KMS-11 (cell line): ENCODE data around the gene KHK.
A peak's percentile ranks its signal among the peaks of the same experiment; 100 is the strongest.
"Not testable (repeated sequence)": the region's sequence is repeated elsewhere in the genome, so short reads cannot be mapped to it uniquely, and the experiment has no call there.

Experiments
- H2AFZ ChIP-seq: fragments of 200-600 bp; sonication (generic); 2 replicates; pipeline ENCODE4 v1.6.1; 2016; ENCODE audit warnings: antibody characterized with exemption, mixed run types, low read depth
- H3K27ac ChIP-seq: fragments of 200-600 bp; sonication (generic); 2 replicates; pipeline ENCODE4 v1.6.1; 2016; ENCODE audit warnings: mild to moderate bottlenecking, mixed run types
- H3K27me3 ChIP-seq: fragments of 200-600 bp; sonication (generic); 2 replicates; pipeline ENCODE4 v1.6.1; 2017; ENCODE audit warnings: mild to moderate bottlenecking, low read depth, mixed run types, moderate library complexity; ENCODE audit not compliant: insufficient read depth
- H3K36me3 ChIP-seq: fragments of 200-600 bp; sonication (generic); 2 replicates; pipeline ENCODE4 v1.6.1; 2017; ENCODE audit warnings: mild to moderate bottlenecking, mixed run types; ENCODE audit not compliant: insufficient read depth
- H3K4me1 ChIP-seq: fragments of 200-600 bp; sonication (generic); 2 replicates; pipeline ENCODE4 v1.6.1; 2016; ENCODE audit warnings: mild to moderate bottlenecking, low read depth, mixed run types; ENCODE audit not compliant: poor library complexity, severe bottlenecking
- H3K4me2 ChIP-seq: fragments of 200-600 bp; sonication (generic); 2 replicates; pipeline ENCODE4 v1.7.0; 2016; ENCODE audit warnings: mild to moderate bottlenecking, mixed run types
- H3K4me3 ChIP-seq: fragments of 200-600 bp; sonication (generic); IDR thresholded peaks from 2 replicates; pipeline ENCODE4 v1.6.1; 2017; ENCODE audit warnings: low read depth, low read length, mixed read lengths; ENCODE audit not compliant: insufficient read depth
- H3K79me2 ChIP-seq: fragments of 200-600 bp; sonication (generic); 2 replicates; pipeline ENCODE4 v1.6.1; 2016; ENCODE audit warnings: low read depth, mixed run types; ENCODE audit not compliant: insufficient read depth
- H3K9ac ChIP-seq: fragments of 200-600 bp; sonication (generic); 2 replicates; pipeline ENCODE4 v1.6.1; 2016; ENCODE audit warnings: mild to moderate bottlenecking, mixed run types
- H4K20me1 ChIP-seq: fragments of 200-600 bp; sonication (generic); 2 replicates; pipeline ENCODE4 v1.6.1; 2016; ENCODE audit warnings: mild to moderate bottlenecking, mixed run types; ENCODE audit not compliant: insufficient read depth
- TF ChIP-seq, protein P1 (sequence below): fragments of 200-600 bp; sonication (generic); conservative IDR thresholded peaks from 2 replicates; pipeline ENCODE4 v1.6.1; 2017; ENCODE audit warnings: low read depth, mild to moderate bottlenecking, antibody characterized with exemption, low read length, moderate library complexity, mixed read lengths

The KHK gene

GRCh38 chr2:27102329-27102728 is 15.8 kb downstream of the KHK start:
- Histone ChIP-seq H4K20me1 (no peaks in the 10 kb centered on the region), H3K36me3 (no peaks in the 10 kb centered on the region), H3K4me2 (no peak overlapping the region), H3K4me3 (no peak overlapping the region), H3K9ac (no peak overlapping the region), H3K4me1 (peaks cover 10% of the 10 kb centered on the region), H3K27me3 (no peaks in the 10 kb centered on the region), H3K79me2 (no peaks in the 10 kb centered on the region), H2AFZ (no peak overlapping the region), H3K27ac (no peak overlapping the region)
- TF ChIP-seq, protein P1, sequence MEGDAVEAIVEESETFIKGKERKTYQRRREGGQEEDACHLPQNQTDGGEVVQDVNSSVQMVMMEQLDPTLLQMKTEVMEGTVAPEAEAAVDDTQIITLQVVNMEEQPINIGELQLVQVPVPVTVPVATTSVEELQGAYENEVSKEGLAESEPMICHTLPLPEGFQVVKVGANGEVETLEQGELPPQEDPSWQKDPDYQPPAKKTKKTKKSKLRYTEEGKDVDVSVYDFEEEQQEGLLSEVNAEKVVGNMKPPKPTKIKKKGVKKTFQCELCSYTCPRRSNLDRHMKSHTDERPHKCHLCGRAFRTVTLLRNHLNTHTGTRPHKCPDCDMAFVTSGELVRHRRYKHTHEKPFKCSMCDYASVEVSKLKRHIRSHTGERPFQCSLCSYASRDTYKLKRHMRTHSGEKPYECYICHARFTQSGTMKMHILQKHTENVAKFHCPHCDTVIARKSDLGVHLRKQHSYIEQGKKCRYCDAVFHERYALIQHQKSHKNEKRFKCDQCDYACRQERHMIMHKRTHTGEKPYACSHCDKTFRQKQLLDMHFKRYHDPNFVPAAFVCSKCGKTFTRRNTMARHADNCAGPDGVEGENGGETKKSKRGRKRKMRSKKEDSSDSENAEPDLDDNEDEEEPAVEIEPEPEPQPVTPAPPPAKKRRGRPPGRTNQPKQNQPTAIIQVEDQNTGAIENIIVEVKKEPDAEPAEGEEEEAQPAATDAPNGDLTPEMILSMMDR = no peak

DNA sequence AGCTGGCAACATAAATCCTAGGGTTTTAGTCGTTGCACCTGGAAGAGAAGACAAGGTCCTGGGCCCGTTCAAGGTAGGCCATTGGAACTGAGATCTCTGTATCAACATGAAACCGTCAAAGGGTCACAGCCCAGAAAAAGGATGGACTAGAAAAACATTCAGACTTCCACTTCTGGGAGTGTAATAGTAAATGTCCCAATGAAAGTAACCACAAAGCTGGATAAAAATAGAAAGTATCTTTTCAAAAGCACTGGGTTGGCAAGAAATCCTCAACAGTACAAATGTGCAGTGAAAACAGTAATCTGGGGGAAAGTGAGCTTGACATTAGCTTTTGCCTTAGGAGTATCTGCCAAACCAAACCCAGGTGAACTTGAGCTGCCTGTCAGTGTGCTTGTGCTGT is 19.4 kb downstream of the KHK start:
- Histone ChIP-seq H3K79me2 (no peaks in the 10 kb centered on the region), H3K27ac (no peak overlapping the region), H4K20me1 (no peaks in the 10 kb centered on the region), H2AFZ (no peak overlapping the region), H3K4me2 (peak overlapping the region; percentile 1; the same call in 1 of the 2 replicates), H3K4me3 (no peak overlapping the region), H3K27me3 (no peaks in the 10 kb centered on the region), H3K36me3 (no peaks in the 10 kb centered on the region), H3K4me1 (peaks cover 10% of the 10 kb centered on the region), H3K9ac (no peak overlapping the region)
- TF ChIP-seq, protein P1 = no peak

DNA sequence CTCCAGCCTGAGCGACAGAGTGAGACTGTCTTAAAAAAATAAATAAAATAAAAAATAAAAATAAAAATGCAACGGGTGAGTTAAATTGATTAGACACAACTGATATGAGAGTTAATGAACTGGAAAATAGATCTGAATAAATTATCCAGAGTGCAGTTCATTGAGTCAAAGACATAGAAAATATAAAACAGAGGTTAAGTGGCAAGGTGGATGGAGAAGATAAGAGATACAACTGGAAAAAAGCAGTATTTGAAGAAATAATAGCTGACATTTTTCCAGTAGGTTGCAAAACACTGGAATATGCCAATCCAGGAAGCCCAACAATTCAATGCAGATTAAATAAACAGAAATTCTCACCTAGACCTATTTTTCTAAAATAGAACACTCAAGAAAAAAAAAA is 21.6 kb downstream of the KHK start:
- TF ChIP-seq, protein P1 = no peak
- Histone ChIP-seq H3K27me3 (no peaks in the 10 kb centered on the region), H3K79me2 (no peaks in the 10 kb centered on the region), H3K4me3 (no peak overlapping the region), H3K36me3 (no peaks in the 10 kb centered on the region), H2AFZ (no peak overlapping the region), H3K27ac (no peak overlapping the region), H3K4me1 (peaks cover 10% of the 10 kb centered on the region), H4K20me1 (no peaks in the 10 kb centered on the region), H3K9ac (no peak overlapping the region), H3K4me2 (no peak overlapping the region)

DNA sequence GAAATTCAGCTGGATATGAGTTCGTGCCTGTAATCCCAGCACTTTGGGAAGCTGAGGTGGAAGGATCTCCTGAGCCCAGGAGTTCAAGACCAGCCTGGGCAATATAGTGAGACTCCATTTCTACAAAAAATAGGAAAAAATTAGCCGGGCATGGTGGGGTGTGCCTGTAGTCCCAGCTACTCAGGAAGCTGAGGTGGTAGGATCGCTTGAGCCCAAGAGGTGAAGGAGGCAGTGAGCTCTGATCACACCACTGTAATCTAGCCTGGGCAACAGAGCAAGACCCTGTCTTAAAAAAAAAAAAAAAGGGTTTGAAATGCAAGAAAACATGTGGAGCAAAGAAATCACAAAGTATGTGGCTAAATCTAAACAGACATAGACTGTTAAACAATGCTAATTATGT is 22.5 kb downstream of the KHK start:
- H3K4me3 ChIP-seq = no peak overlapping the region
- peaks cover 10% of the 10 kb centered on the region for H3K4me1 ChIP-seq
- H3K79me2 ChIP-seq = no peaks in the 10 kb centered on the region

GRCh38 chr2:27110603-27111352 is 24.2 kb downstream of the KHK start:
- not testable (repeated sequence) for H3K4me2 ChIP-seq, H2AFZ ChIP-seq, H3K27me3 ChIP-seq, H4K20me1 ChIP-seq, H3K36me3 ChIP-seq, H3K4me1 ChIP-seq, H3K4me3 ChIP-seq, H3K27ac ChIP-seq, H3K9ac ChIP-seq, H3K79me2 ChIP-seq

More for the DNA sequence above, 22.5 kb downstream of the KHK start:
- Histone ChIP-seq H3K36me3 (no peaks in the 10 kb centered on the region), H3K4me2 (no peak overlapping the region), H3K27me3 (no peaks in the 10 kb centered on the region), H2AFZ (no peak overlapping the region), H3K9ac (no peak overlapping the region), H3K27ac (no peak overlapping the region), H4K20me1 (no peaks in the 10 kb centered on the region)
- TF ChIP-seq, protein P1 = no peak

- not testable (repeated sequence) for H3K9ac ChIP-seq, H3K27ac ChIP-seq, H3K79me2 ChIP-seq, H3K4me1 ChIP-seq, H3K4me3 ChIP-seq, H2AFZ ChIP-seq, H3K27me3 ChIP-seq, H4K20me1 ChIP-seq, H3K36me3 ChIP-seq, H3K4me2 ChIP-seq
Measured at GRCh38 chr2:27111392-27112078, 25.0 kb downstream of the KHK start.
